Fibroblast of villous mesenchyme (primary cell): ENCODE results near the gene SRGAP3. TPM values are rescaled to one million over a fixed set of nuclear protein-coding genes. Genes with fewer than 3 reads are reported as not detected.

Source experiments
- DNase-seq: peaks from one replicate; pipeline ENCODE4 v3.0.0-alpha.2; 2010; ENCODE audit warnings: low read depth
- H3K4me3 ChIP-seq: 2 replicates; pipeline ENCODE4 v1.5.1; 2011; ENCODE audit warnings: low read depth, mild to moderate bottlenecking, low read length
- CTCF ChIP-seq: IDR thresholded peaks from 2 replicates; pipeline ENCODE4 v1.5.1; 2012; ENCODE audit warnings: low read depth, mild to moderate bottlenecking, low read length; ENCODE audit not compliant: insufficient read depth
- total RNA-seq: library from RNA; depleted of rRNA; stranded (reverse); fragments of >200 nt; gene quantifications from 2 replicates; pipeline ENCODE4 v1.2.3, GENCODE V29; 2012

SRGAP3 gene
- total RNA-seq, 1 donor = 3.5 TPM

- TF ChIP-seq CTCF = no peak
- DNase-seq = no peak
- no peak overlapping the region for H3K4me3 ChIP-seq
Observed at GRCh38 chr3:9118222-9118621, 131.2 kb downstream of the SRGAP3 start.

GRCh38 chr3:9117220-9117619 lies 132.2 kb downstream of the SRGAP3 start:
- H3K4me3 ChIP-seq = no peak overlapping the region
- TF ChIP-seq CTCF = no peak
- no peak for DNase-seq

GRCh38 chr3:9116336-9116735 lies 133.1 kb downstream of the SRGAP3 start:
- no peak for TF ChIP-seq CTCF
- DNase-seq = no peak
- no peak overlapping the region for H3K4me3 ChIP-seq

GRCh38 chr3:9115336-9115735 lies 134.1 kb downstream of the SRGAP3 start:
- no peak overlapping the region for H3K4me3 ChIP-seq
- DNase-seq = no peak
- TF ChIP-seq CTCF = no peak

GRCh38 chr3:9113040-9113439 lies 136.4 kb downstream of the SRGAP3 start:
- no peak overlapping the region for H3K4me3 ChIP-seq
- no peak for DNase-seq
- no peak for TF ChIP-seq CTCF

GRCh38 chr3:9111866-9112265 lies 137.6 kb downstream of the SRGAP3 start:
- DNase-seq = no peak
- no peak overlapping the region for H3K4me3 ChIP-seq
- no peak for TF ChIP-seq CTCF

- no peak overlapping the region for H3K4me3 ChIP-seq
- no peak for TF ChIP-seq CTCF
- DNase-seq = no peak
Observed at GRCh38 chr3:9111417-9111816, 138.0 kb downstream of the SRGAP3 start.
